COLO668 (cell line): Measurements from ENCODE around the gene TMCO4.

Experiments used
- DNase-seq: peaks from one replicate; lab custom pipeline; 2025; ENCODE audit not compliant: unreplicated experiment; lab: John Stamatoyannopoulos, UW

The TMCO4 gene

GRCh38 chr1:19689085-19689757, 110.5 kb downstream of the TMCO4 start:
- DNase-seq, result no peak

- no peak for DNase-seq
Observed at GRCh38 chr1:19688041-19688842, 111.5 kb downstream of the TMCO4 start.

GRCh38 chr1:19687414-19687813, 112.3 kb downstream of the TMCO4 start:
- DNase-seq, result no peak

- DNase-seq, result no peak
Observed at GRCh38 chr1:19685994-19686393, 113.7 kb downstream of the TMCO4 start.

GRCh38 chr1:19684677-19685076, 115.0 kb downstream of the TMCO4 start:
- no peak for DNase-seq

GRCh38 chr1:19683351-19683750, 116.4 kb downstream of the TMCO4 start:
- no peak for DNase-seq

GRCh38 chr1:19682901-19683300, 116.8 kb downstream of the TMCO4 start:
- DNase-seq, result no peak

GRCh38 chr1:19682257-19682656, 117.5 kb downstream of the TMCO4 start:
- DNase-seq, result no peak

- DNase-seq, result no peak
Observed at GRCh38 chr1:19680644-19681043, 119.1 kb downstream of the TMCO4 start.

GRCh38 chr1:19679691-19680090, 120.0 kb downstream of the TMCO4 start:
- no peak for DNase-seq

GRCh38 chr1:19678931-19679453, 120.7 kb downstream of the TMCO4 start:
- no peak for DNase-seq

- DNase-seq, result no peak
Observed at GRCh38 chr1:19678493-19678892, 121.2 kb downstream of the TMCO4 start.

GRCh38 chr1:19676438-19676922, 123.2 kb downstream of the TMCO4 start:
- no peak for DNase-seq

GRCh38 chr1:19675797-19676196, 123.9 kb downstream of the TMCO4 start:
- DNase-seq, result no peak

- DNase-seq, result no peak
Observed at GRCh38 chr1:19672237-19672636, 127.5 kb downstream of the TMCO4 start.

- no peak for DNase-seq
Observed at GRCh38 chr1:19670787-19671186, 128.9 kb downstream of the TMCO4 start.

- DNase-seq, result no peak
Observed at GRCh38 chr1:19668888-19669287, 130.8 kb downstream of the TMCO4 start.

- peak; percentile 51 for DNase-seq
Observed at GRCh38 chr1:19665496-19666465, 133.9 kb downstream of the TMCO4 start.

GRCh38 chr1:19665186-19665495, 134.6 kb downstream of the TMCO4 start:
- DNase-seq, result no peak

GRCh38 chr1:19664453-19665185, 135.1 kb downstream of the TMCO4 start, which contains the start of gene HTR6:
HTR6 (plus strand) TSS chr1:19664875; CDS start chr1:19665754, 879 bp downstream.
- peak; percentile 54 for DNase-seq
